ENCODE results near the gene TMEM87B. TPM values are rescaled to one million over a fixed set of nuclear protein-coding genes. Genes with fewer than 3 reads are reported as not detected.

The TMEM87B gene
- total RNA-seq = 22.2 and 23.1 TPM in 2 replicates

GRCh38 chr2:112054847-112055729, at the start of gene TMEM87B:
Gene TMEM87B, plus strand, starts transcription at chr2:112055269. Its CDS starts 323 bp downstream, at chr2:112055592.

GRCh38 chr2:112138159-112139032, 83.3 kb downstream of the TMEM87B start, which contains the start of gene FBLN7:
Gene FBLN7, plus strand, starts transcription at chr2:112138385. Its CDS starts 271 bp downstream, at chr2:112138656.

Other genes with a start within 250 kb of the TMEM87B start
- gene ANAPC1, start 171.1 kb upstream of the TMEM87B start, total RNA-seq = 16.2 and 27.6 TPM in 2 replicates
- gene MERTK, start 156.7 kb upstream of the TMEM87B start, total RNA-seq = 0.64 and 2.7 TPM in 2 replicates
- gene FBLN7, start 83.1 kb downstream of the TMEM87B start, total RNA-seq = 4.6 and 8.9 TPM in 2 replicates
- gene ZC3H8, start 199.8 kb downstream of the TMEM87B start, total RNA-seq = 5.6 and 17.7 TPM in 2 replicates
- gene ZC3H6, start 220.3 kb downstream of the TMEM87B start, total RNA-seq = 3.5 and 4.7 TPM in 2 replicates